Cardiac muscle cell (in vitro differentiated cells and primary cell): ENCODE measurements around the gene RSRC1. TPM values are rescaled to one million over a fixed set of nuclear protein-coding genes. Genes with fewer than 3 reads are reported as not detected.

Experiments
- DNase-seq, 2 donors: peaks; one replicate each; pipeline versions ENCODE4 v3.0.0 to v3.0.0-alpha.2; 2010 to 2017; ENCODE audit warnings: low read depth in 1 of 2, low spot score in 1 of 2
- H3K27ac ChIP-seq: fragments of 200-600 bp; sonication (generic); 2 replicates; pipeline ENCODE4 v1.5.1; 2016
- H3K27me3 ChIP-seq: fragments of 200-600 bp; sonication (generic); 2 replicates; pipeline ENCODE4 v1.6.0; 2016; ENCODE audit warnings: control low read depth
- H3K36me3 ChIP-seq: fragments of 200-600 bp; sonication (generic); 2 replicates; pipeline ENCODE4 v1.5.1; 2016; ENCODE audit warnings: control low read depth
- H3K4me1 ChIP-seq: fragments of 200-600 bp; sonication (generic); 2 replicates; pipeline ENCODE4 v1.8.1; 2017; ENCODE audit warnings: low read depth, mild to moderate bottlenecking, mixed run types
- H3K4me3 ChIP-seq: fragments of 200-600 bp; sonication (generic); 2 replicates; pipeline ENCODE4 v1.5.1; 2016; ENCODE audit warnings: mild to moderate bottlenecking
- H3K9me3 ChIP-seq: fragments of 200-600 bp; sonication (generic); 2 replicates; pipeline ENCODE4 v1.5.1; 2017; ENCODE audit warnings: low read depth, mild to moderate bottlenecking, control low read depth
- polyA plus RNA-seq: library from polyadenylated mRNA; unstranded; fragments of >200 nt; fragmentation: Nextera tagmentation; extraction: Ambion mirVana; gene quantifications from 2 replicates; pipeline ENCODE4 v1.2.1, GENCODE V29; 2016
- total RNA-seq: library from RNA; depleted of rRNA; stranded (reverse); fragments of >200 nt; gene quantifications from 2 replicates; pipeline ENCODE4 v1.2.3, GENCODE V29; 2016
- TF ChIP-seq, protein P1 (sequence below): IDR thresholded peaks from 2 replicates; pipeline ENCODE4 v1.5.1; 2012; ENCODE audit warnings: low read depth, mild to moderate bottlenecking, low read length

Gene RSRC1
- total and polyA plus RNA-seq, 2 experiments from 2014 or later: 23.6 to 55.9 TPM

DNA sequence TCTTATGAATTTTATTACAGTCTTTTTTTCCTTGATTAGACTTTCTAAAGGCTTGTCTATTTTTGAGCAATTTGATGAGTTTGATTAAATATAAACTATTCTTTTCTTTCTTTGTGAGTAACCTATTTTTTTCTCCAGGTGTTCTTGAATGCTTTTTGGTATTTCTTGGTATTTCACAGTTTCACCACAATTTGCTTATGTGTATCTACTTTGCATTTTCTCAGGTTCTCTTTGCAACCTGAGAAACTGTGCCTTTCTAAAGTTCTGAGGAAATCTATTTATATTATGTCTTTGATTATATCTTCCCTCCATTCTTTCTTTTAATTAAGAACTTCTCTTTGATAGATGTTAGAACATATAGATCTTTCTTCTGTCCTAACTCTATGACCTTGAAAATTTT lies 344.0 kb downstream of the RSRC1 start:
- Histone ChIP-seq H3K9me3 (peaks cover 2% of the 10 kb centered on the region), H3K27ac (no peak overlapping the region), H3K4me1 (no peaks in the 10 kb centered on the region), H3K27me3 (no peaks in the 10 kb centered on the region), H3K36me3 (no peaks in the 10 kb centered on the region), H3K4me3 (no peak overlapping the region)
- TF ChIP-seq, protein P1, sequence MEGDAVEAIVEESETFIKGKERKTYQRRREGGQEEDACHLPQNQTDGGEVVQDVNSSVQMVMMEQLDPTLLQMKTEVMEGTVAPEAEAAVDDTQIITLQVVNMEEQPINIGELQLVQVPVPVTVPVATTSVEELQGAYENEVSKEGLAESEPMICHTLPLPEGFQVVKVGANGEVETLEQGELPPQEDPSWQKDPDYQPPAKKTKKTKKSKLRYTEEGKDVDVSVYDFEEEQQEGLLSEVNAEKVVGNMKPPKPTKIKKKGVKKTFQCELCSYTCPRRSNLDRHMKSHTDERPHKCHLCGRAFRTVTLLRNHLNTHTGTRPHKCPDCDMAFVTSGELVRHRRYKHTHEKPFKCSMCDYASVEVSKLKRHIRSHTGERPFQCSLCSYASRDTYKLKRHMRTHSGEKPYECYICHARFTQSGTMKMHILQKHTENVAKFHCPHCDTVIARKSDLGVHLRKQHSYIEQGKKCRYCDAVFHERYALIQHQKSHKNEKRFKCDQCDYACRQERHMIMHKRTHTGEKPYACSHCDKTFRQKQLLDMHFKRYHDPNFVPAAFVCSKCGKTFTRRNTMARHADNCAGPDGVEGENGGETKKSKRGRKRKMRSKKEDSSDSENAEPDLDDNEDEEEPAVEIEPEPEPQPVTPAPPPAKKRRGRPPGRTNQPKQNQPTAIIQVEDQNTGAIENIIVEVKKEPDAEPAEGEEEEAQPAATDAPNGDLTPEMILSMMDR: no peak
- no peak for DNase-seq

DNA sequence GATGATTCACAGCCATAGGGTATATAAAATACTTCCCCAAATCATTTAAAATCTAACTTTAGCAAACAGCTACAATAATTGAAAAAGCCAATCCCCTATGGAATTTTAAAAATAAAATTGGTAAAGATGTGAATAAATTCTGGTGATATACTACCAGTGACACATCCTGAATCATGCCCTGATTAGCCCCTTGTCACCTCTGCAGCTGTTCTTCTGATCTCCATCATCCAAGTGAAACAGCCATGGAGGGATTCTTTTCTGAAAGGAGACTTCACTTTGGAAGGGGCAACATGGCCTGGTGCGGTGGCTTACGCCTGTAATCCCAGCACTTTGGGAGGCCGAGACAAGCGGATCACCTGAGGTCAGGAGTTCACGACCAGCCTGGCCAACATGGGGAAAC lies 345.5 kb downstream of the RSRC1 start:
- H3K4me3 ChIP-seq: no peak overlapping the region
- H3K27ac ChIP-seq: no peak overlapping the region
- no peaks in the 10 kb centered on the region for H3K36me3 ChIP-seq
- no peaks in the 10 kb centered on the region for H3K4me1 ChIP-seq
- no peaks in the 10 kb centered on the region for H3K27me3 ChIP-seq
- peaks cover 6% of the 10 kb centered on the region for H3K9me3 ChIP-seq
- TF ChIP-seq, protein P1: no peak
- DNase-seq: no peak

DNA sequence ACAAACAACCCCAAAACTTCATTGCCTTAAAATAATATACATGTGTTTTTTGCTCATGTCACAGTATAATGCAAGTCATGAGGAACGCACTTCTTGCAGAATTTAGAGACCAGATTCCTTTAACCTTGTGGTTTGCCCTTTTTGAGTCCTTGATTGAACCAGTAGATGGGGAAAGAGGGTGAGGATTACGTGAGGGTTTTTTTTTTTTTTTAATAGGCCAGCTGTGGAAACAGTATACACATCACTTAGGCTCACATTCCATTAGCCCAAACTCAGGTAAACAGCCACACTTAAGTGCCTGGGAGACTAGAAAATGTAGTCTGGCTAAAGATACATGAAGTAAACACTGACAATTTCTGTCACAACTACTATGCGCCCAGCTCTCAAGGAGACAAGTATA lies 346.2 kb downstream of the RSRC1 start:
- Histone ChIP-seq H3K27me3 (no peaks in the 10 kb centered on the region), H3K27ac (no peak overlapping the region), H3K4me1 (no peaks in the 10 kb centered on the region), H3K9me3 (peaks cover 6% of the 10 kb centered on the region), H3K4me3 (no peak overlapping the region), H3K36me3 (no peaks in the 10 kb centered on the region)
- TF ChIP-seq, protein P1: no peak
- DNase-seq: no peak

DNA sequence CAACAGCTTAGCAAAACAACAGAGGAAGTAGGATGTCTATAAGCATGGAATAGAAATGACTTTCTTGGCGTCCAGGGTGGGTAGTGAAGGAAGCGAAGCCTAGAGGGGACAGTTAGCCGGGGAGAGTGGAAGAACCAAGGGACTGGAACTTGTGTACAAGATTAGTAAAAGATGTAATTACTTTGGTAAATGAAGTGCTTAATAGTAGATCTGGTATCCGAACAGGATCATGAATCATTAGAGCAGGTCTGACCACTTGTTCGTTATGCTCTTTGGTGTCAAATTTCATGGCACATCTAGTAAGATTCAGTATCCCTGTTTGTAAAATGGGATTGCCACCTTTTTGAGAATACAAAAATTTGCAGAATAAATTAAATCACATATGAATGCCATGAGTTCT lies 348.6 kb downstream of the RSRC1 start:
- no peak for DNase-seq
- H3K4me1 ChIP-seq: no peaks in the 10 kb centered on the region
- TF ChIP-seq, protein P1: no peak
- H3K9me3 ChIP-seq: peaks cover 6% of the 10 kb centered on the region
- H3K4me3 ChIP-seq: no peak overlapping the region
- no peaks in the 10 kb centered on the region for H3K27me3 ChIP-seq
- no peaks in the 10 kb centered on the region for H3K36me3 ChIP-seq
- H3K27ac ChIP-seq: no peak overlapping the region

DNA sequence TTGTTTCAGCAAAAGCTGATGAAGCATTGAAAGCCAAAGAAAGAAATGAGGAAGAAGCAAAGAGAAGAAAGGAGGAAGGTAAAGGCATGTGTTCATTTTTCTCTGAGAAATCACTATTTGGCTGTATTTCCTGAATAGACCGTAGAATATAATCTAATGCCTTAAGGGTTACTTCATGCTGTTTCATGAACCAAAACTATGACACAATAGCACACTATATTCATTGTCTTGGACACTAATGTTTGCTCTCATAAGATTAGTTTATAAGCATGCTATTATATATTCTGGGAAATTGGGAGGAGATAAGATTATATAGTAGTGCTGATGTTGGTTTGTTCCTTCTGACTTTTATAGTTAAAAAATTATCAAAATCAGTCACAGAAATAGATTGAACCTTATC lies 351.0 kb downstream of the RSRC1 start:
- Histone ChIP-seq H3K27ac (no peak overlapping the region), H3K9me3 (peaks cover 6% of the 10 kb centered on the region), H3K4me3 (no peak overlapping the region), H3K27me3 (no peaks in the 10 kb centered on the region), H3K4me1 (no peaks in the 10 kb centered on the region), H3K36me3 (no peaks in the 10 kb centered on the region)
- peak in 1 of 2 donors; percentile 38 for DNase-seq
- TF ChIP-seq, protein P1: no peak

DNA sequence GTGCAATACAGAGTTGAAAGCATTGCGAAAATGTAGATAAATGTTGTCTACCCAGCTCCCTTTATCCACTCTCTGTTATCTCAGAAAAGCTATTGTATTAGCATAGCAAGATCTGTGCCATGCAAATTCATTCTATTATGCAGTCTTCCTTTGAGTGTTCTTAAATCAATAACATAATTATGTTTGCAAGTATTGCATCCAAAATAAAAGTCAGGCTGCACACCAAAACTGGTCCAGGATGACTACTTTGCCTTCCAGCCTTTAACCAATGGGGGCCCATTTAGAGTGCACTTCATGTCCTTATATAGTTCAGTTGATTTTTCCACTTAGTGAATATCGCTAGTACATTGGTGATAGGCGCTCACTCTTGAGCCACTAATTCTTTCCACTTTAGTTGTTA lies 353.7 kb downstream of the RSRC1 start:
- no peaks in the 10 kb centered on the region for H3K4me1 ChIP-seq
- no peak overlapping the region for H3K27ac ChIP-seq
- DNase-seq: no peak
- peaks cover 6% of the 10 kb centered on the region for H3K9me3 ChIP-seq
- TF ChIP-seq, protein P1: no peak
- H3K4me3 ChIP-seq: no peak overlapping the region
- H3K36me3 ChIP-seq: no peaks in the 10 kb centered on the region
- H3K27me3 ChIP-seq: no peaks in the 10 kb centered on the region
